Mesenchymal stem cell (in vitro differentiated cells and primary cell): ENCODE measurements around the gene ENG.

Source experiments
- DNase-seq: peaks from one replicate; pipeline ENCODE4 v3.0.0-alpha.2; 2013
- H2AFZ ChIP-seq: one replicate; pipeline ENCODE4 v1.6.1; 2013; ENCODE audit warnings: low read depth, mild to moderate bottlenecking, control low read depth, inconsistent platforms, low read length, moderate library complexity
- H2AK5ac ChIP-seq: 2 replicates; pipeline ENCODE4 v1.6.1; 2013; ENCODE audit warnings: low read length, moderate library complexity, mild to moderate bottlenecking, inconsistent platforms; ENCODE audit not compliant: severe bottlenecking
- H2BK120ac ChIP-seq: one replicate; pipeline ENCODE4 v1.6.1; 2013; ENCODE audit warnings: low read depth, mild to moderate bottlenecking, inconsistent platforms, low read length, moderate library complexity
- H2BK12ac ChIP-seq, 2 experiments: one replicate each; pipeline ENCODE4 v1.6.1; 2013; ENCODE audit warnings: inconsistent platforms in 2 of 2, low read length in 2 of 2, mild to moderate bottlenecking in 2 of 2, moderate library complexity in 2 of 2, control low read depth in 1 of 2
- H2BK15ac ChIP-seq: one replicate; pipeline ENCODE4 v1.6.1; 2013; ENCODE audit warnings: mild to moderate bottlenecking, low read depth, inconsistent platforms; ENCODE audit not compliant: poor library complexity, severe bottlenecking
- H2BK5ac ChIP-seq: 2 replicates; pipeline ENCODE4 v1.6.1; 2013; ENCODE audit warnings: low read depth, mild to moderate bottlenecking, low read length, control low read depth, inconsistent platforms; ENCODE audit not compliant: poor library complexity, severe bottlenecking
- H3K14ac ChIP-seq, 2 experiments: one replicate each; pipeline ENCODE4 v1.6.1; 2013; ENCODE audit warnings: inconsistent platforms in 2 of 2, low read length in 2 of 2, control low read depth in 1 of 2, mild to moderate bottlenecking in 1 of 2, moderate library complexity in 1 of 2
- H3K18ac ChIP-seq, 2 experiments: one replicate each; pipeline ENCODE4 v1.6.1; 2013; ENCODE audit warnings: inconsistent platforms in 2 of 2, low read length in 2 of 2, control low read depth in 1 of 2, low read depth in 1 of 2, mild to moderate bottlenecking in 1 of 2
- H3K23ac ChIP-seq, 2 experiments: one replicate each; pipeline ENCODE4 v1.6.1; 2013; ENCODE audit warnings: inconsistent platforms in 2 of 2, low read length in 2 of 2, mild to moderate bottlenecking in 2 of 2, moderate library complexity in 2 of 2, control low read depth in 1 of 2
- H3K27ac ChIP-seq: 2 replicates; pipeline ENCODE4 v1.5.1; 2013; ENCODE audit warnings: mild to moderate bottlenecking, moderate library complexity, low read length, control low read depth, inconsistent platforms; ENCODE audit not compliant: poor library complexity, severe bottlenecking
- H3K27me3 ChIP-seq, 2 experiments: 2 replicates each; pipeline versions ENCODE4 v1.6.1 to v1.7.0; 2013; ENCODE audit warnings: low read length in 2 of 2, mild to moderate bottlenecking in 2 of 2, moderate library complexity in 2 of 2, control low read depth in 1 of 2, inconsistent platforms in 1 of 2; ENCODE audit not compliant: control insufficient read depth in 1 of 2, insufficient read depth in 1 of 2
- H3K36me3 ChIP-seq, 2 experiments: 2 replicates each; pipeline versions ENCODE4 v1.6.1 to v1.7.0; 2013; ENCODE audit warnings: low read length in 2 of 2, control low read depth in 1 of 2, inconsistent platforms in 1 of 2, low read depth in 1 of 2, mild to moderate bottlenecking in 1 of 2; ENCODE audit not compliant: insufficient read depth in 2 of 2, control insufficient read depth in 1 of 2
- H3K4ac ChIP-seq, 2 experiments: one replicate each; pipeline ENCODE4 v1.6.1; 2013; ENCODE audit warnings: inconsistent platforms in 2 of 2, low read length in 2 of 2, mild to moderate bottlenecking in 2 of 2, moderate library complexity in 2 of 2, control low read depth in 1 of 2, low read depth in 1 of 2
- H3K4me1 ChIP-seq: 2 replicates; pipeline ENCODE4 v1.6.1; 2013; ENCODE audit warnings: low read depth, low read length, control low read depth; ENCODE audit not compliant: control insufficient read depth, insufficient read depth
- H3K4me2 ChIP-seq: 2 replicates; pipeline ENCODE4 v1.6.1; 2013; ENCODE audit warnings: low read length, mild to moderate bottlenecking, inconsistent platforms; ENCODE audit not compliant: poor library complexity, severe bottlenecking
- H3K4me3 ChIP-seq, 2 experiments: 2 replicates each; pipeline versions ENCODE4 v1.5.1 to v1.7.0; 2013; ENCODE audit warnings: low read length in 2 of 2, mild to moderate bottlenecking in 2 of 2, control low read depth in 1 of 2, low read depth in 1 of 2; ENCODE audit not compliant: insufficient read depth in 1 of 2
- H3K79me1 ChIP-seq: replicated peaks from 2 replicates; pipeline ENCODE4 v1.6.1; 2013; ENCODE audit warnings: mild to moderate bottlenecking, control low read depth, low read length, inconsistent platforms; ENCODE audit not compliant: poor library complexity, severe bottlenecking
- H3K9ac ChIP-seq: 2 replicates; pipeline ENCODE4 v1.7.0; 2013; ENCODE audit warnings: mild to moderate bottlenecking, low read length, moderate library complexity
- H3K9me3 ChIP-seq: 2 replicates; pipeline ENCODE4 v1.7.0; 2013; ENCODE audit warnings: mild to moderate bottlenecking, low read length; ENCODE audit not compliant: control insufficient read depth
- H4K8ac ChIP-seq: one replicate; pipeline ENCODE4 v1.6.1; 2013; ENCODE audit warnings: inconsistent platforms, mild to moderate bottlenecking, low read length, moderate library complexity
- H4K91ac ChIP-seq: one replicate; pipeline ENCODE4 v1.6.1; 2013; ENCODE audit warnings: mild to moderate bottlenecking, low read length, inconsistent platforms
- WGBS: methylation state at CpG from one replicate; pipeline ENCODE4 v1.1.7; 2013; ENCODE audit warnings: mixed read lengths; 5-methylcytosine and 5-hydroxymethylcytosine counted together

ENG gene

DNA sequence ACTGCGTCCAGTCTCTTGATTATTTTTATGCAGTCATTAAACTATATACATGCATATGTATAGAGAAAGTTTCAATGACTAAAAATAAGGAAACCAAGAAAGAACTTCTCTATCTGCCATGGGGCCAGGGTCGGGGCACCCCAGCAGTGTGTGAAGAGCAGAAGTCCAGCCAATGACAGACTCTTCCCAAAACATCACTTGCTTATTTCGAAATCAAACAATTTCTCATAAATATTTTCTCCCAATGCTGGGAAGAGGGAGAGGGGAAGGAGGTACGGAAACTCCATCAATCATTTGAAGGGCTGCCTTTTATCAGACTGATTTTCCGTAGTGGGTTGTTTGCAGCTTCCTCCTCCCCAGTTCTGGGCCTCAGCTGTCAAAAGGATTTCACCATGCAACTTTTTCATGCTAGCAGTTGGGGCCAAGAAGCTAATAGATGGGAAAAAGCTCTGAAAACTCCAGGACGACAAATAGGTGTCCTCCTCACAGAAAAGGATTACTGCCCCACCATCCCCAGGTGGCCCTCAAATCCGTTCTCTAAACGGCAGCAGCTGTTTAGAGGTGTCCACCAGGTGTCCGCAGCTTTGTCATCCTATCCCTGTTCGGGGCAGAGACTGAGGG, 52.4 kb downstream of the ENG start:
- peak overlapping the region; percentile 15 to 86 for H2BK12ac ChIP-seq
- H3K23ac ChIP-seq = no peak overlapping the region
- H2AK5ac ChIP-seq = no peak overlapping the region
- peak overlapping the region; percentile 35 to 82 for H3K4ac ChIP-seq
- peak overlapping the region; percentile 71 to 73 for H3K18ac ChIP-seq
- no peak overlapping the region for H2BK5ac ChIP-seq
- H2AFZ ChIP-seq = peak overlapping the region; percentile 46
- peak overlapping the region in 1 of 2 experiments; percentile 35 for H3K14ac ChIP-seq
- peaks cover 7% of the 10 kb centered on the region for H3K79me1 ChIP-seq
- peak overlapping the region; percentile 92 for H3K4me2 ChIP-seq
- H2BK120ac ChIP-seq = no peak overlapping the region
- peak overlapping the region; percentile 80 for H3K9ac ChIP-seq
- no peaks in the 10 kb centered on the region for H3K9me3 ChIP-seq
- H3K36me3 ChIP-seq = peaks cover 20 to 26% of the 10 kb centered on the region in 2 experiments
- no peaks in the 10 kb centered on the region for H3K27me3 ChIP-seq
- peak overlapping the region; percentile 57 for H3K27ac ChIP-seq
- DNase-seq = peak; percentile 74
- peak overlapping the region; percentile 83 for H4K91ac ChIP-seq
- peak overlapping the region; percentile 53 to 81 for H3K4me3 ChIP-seq
- H2BK15ac ChIP-seq = no peak overlapping the region
- 14% methylated on average over 7 of the region's 10 CpGs for WGBS
- H3K4me1 ChIP-seq = peaks cover 16% of the 10 kb centered on the region
- H4K8ac ChIP-seq = peak overlapping the region; percentile 95

- Histone ChIP-seq H3K36me3 (peaks cover 22 to 26% of the 10 kb centered on the region in 2 experiments), H3K27ac (no peak overlapping the region), H4K91ac (no peak overlapping the region), H3K4ac (no peak overlapping the region), H3K79me1 (peaks cover 10% of the 10 kb centered on the region), H3K4me1 (peaks cover 17% of the 10 kb centered on the region), H3K4me2 (no peak overlapping the region), H2AFZ (no peak overlapping the region), H3K27me3 (no peaks in the 10 kb centered on the region), H2BK15ac (no peak overlapping the region), H3K9me3 (no peaks in the 10 kb centered on the region), H2BK5ac (no peak overlapping the region), H2BK120ac (no peak overlapping the region), H3K9ac (no peak overlapping the region), H2BK12ac (no peak overlapping the region), H3K23ac (no peak overlapping the region), H2AK5ac (no peak overlapping the region), H3K18ac (no peak overlapping the region), H3K4me3 (no peak overlapping the region), H4K8ac (no peak overlapping the region), H3K14ac (no peak overlapping the region)
- WGBS = 68% methylated on average over 10 of the region's 11 CpGs
- peak; percentile 68 for DNase-seq
Observed at GRCh38 chr9:127796852-127797370, 57.5 kb downstream of the ENG start.

- H2BK120ac ChIP-seq = no peak overlapping the region
- H3K36me3 ChIP-seq = peaks cover 28 to 32% of the 10 kb centered on the region in 2 experiments
- no peak overlapping the region for H4K8ac ChIP-seq
- H3K9me3 ChIP-seq = no peaks in the 10 kb centered on the region
- no peak overlapping the region for H3K4me3 ChIP-seq
- H3K4me1 ChIP-seq = peaks cover 17% of the 10 kb centered on the region
- no peak overlapping the region for H3K27ac ChIP-seq
- no peak overlapping the region for H4K91ac ChIP-seq
- no peak overlapping the region for H3K14ac ChIP-seq
- H3K18ac ChIP-seq = no peak overlapping the region
- no peak overlapping the region for H3K4ac ChIP-seq
- no peaks in the 10 kb centered on the region for H3K27me3 ChIP-seq
- H3K9ac ChIP-seq = no peak overlapping the region
- H2BK5ac ChIP-seq = no peak overlapping the region
- H2AK5ac ChIP-seq = no peak overlapping the region
- no peak overlapping the region for H2BK15ac ChIP-seq
- DNase-seq = peak; percentile 55
- no peak overlapping the region for H3K23ac ChIP-seq
- WGBS = 89% methylated on average over 8 of the region's 8 CpGs
- H2AFZ ChIP-seq = no peak overlapping the region
- no peak overlapping the region for H3K4me2 ChIP-seq
- peaks cover 12% of the 10 kb centered on the region for H3K79me1 ChIP-seq
- H2BK12ac ChIP-seq = no peak overlapping the region
Observed at GRCh38 chr9:127796225-127796813, 58.1 kb downstream of the ENG start.

DNA sequence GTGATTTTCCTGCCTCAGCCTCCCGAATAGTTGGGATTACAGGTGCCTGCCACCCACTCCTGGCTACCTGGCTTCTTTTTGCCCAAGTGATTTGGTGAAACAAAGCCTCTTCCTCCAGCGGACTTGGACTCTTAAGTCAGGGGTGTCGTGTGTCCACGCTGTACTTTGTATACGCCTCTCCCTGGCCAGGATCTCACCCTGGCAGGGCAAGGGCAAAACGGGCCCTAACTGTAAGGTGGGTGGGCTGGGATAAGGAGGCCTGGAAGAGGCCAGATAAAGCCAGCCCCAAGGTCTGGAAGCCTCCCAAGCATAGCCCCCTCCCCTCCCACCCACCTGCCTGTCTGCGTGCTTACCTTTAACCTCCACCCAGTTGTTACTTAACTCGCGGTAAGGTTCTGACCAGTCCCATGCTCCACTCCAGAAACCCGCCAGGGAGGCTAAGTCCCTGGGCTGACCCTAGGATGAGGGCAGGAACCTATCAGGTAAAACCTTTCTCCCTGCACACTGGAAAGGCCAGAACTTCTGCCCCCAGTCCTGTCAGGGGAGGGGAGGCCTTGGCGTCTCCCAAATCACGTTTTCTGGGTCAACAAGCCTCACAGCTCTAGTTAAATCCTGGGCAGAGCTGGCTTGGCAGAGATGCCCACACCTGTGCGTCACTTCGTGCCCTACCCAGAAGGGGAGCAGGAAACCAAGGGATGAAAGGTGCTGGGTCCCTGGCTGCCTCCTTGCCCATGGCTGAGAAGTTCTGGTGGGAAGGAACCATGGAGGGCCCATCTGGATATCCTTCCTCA, 60.3 kb downstream of the ENG start:
- no peak overlapping the region for H3K4ac ChIP-seq
- H3K9ac ChIP-seq = peak overlapping the region; percentile 52
- H3K23ac ChIP-seq = no peak overlapping the region
- H3K4me1 ChIP-seq = peaks cover 21% of the 10 kb centered on the region
- no peaks in the 10 kb centered on the region for H3K9me3 ChIP-seq
- H4K91ac ChIP-seq = no peak overlapping the region
- H3K4me2 ChIP-seq = no peak overlapping the region
- peaks cover 48 to 53% of the 10 kb centered on the region in 2 experiments for H3K36me3 ChIP-seq
- no peak overlapping the region for H2BK120ac ChIP-seq
- no peak overlapping the region for H2BK5ac ChIP-seq
- H2AK5ac ChIP-seq = no peak overlapping the region
- no peak overlapping the region for H2BK15ac ChIP-seq
- no peak for DNase-seq
- no peaks in the 10 kb centered on the region for H3K27me3 ChIP-seq
- 89% methylated on average over 14 of the region's 14 CpGs for WGBS
- no peak overlapping the region for H3K4me3 ChIP-seq
- no peak overlapping the region for H3K27ac ChIP-seq
- H3K18ac ChIP-seq = no peak overlapping the region
- peaks cover 22% of the 10 kb centered on the region for H3K79me1 ChIP-seq
- no peak overlapping the region for H2AFZ ChIP-seq
- H4K8ac ChIP-seq = peak overlapping the region; percentile 0
- H3K14ac ChIP-seq = no peak overlapping the region
- H2BK12ac ChIP-seq = no peak overlapping the region
